Thymus (tissue), 11 donors: ENCODE results near the gene MAP1LC3B2. TPM values are rescaled to one million over a fixed set of nuclear protein-coding genes. Genes with fewer than 3 reads are reported as not detected.

Source experiments
- DNase-seq, 9 donors: peaks; one replicate each; pipeline ENCODE4 v3.0.0-alpha.2; 2013; ENCODE audit warnings: low spot score in 9 of 9, low read depth in 6 of 9, missing footprints in 1 of 9
- H3K27ac ChIP-seq, 2 donors: one replicate each; pipeline ENCODE4 v1.5.1; 2013; ENCODE audit warnings: control low read depth in 1 of 2, low read depth in 1 of 2, low read length in 1 of 2, mild to moderate bottlenecking in 1 of 2, moderate library complexity in 1 of 2
- H3K27me3 ChIP-seq, 2 donors: one replicate each; pipeline ENCODE4 v1.5.1; 2013; ENCODE audit warnings: low read length in 1 of 2; ENCODE audit not compliant: control insufficient read depth in 2 of 2, insufficient read depth in 1 of 2
- H3K36me3 ChIP-seq, 2 donors: one replicate each; pipeline ENCODE4 v1.5.1; 2013; ENCODE audit warnings: low read length in 1 of 2, mild to moderate bottlenecking in 1 of 2, moderate library complexity in 1 of 2; ENCODE audit not compliant: control insufficient read depth in 2 of 2, insufficient read depth in 2 of 2
- H3K4me1 ChIP-seq, 2 donors: one replicate each; pipeline ENCODE4 v1.5.1; 2013; ENCODE audit warnings: low read length in 2 of 2; ENCODE audit not compliant: control insufficient read depth in 2 of 2, insufficient read depth in 2 of 2
- H3K4me3 ChIP-seq, 2 donors: one replicate each; pipeline ENCODE4 v1.5.1; 2013; ENCODE audit warnings: low read length in 2 of 2, control low read depth in 1 of 2, mild to moderate bottlenecking in 1 of 2
- H3K9me3 ChIP-seq, 2 donors: one replicate each; pipeline ENCODE4 v1.5.1; 2013; ENCODE audit warnings: low read length in 1 of 2, mild to moderate bottlenecking in 1 of 2; ENCODE audit not compliant: control insufficient read depth in 2 of 2, insufficient read depth in 1 of 2
- WGBS: extraction: QIAGEN DNeasy Blood & Tissue Kit; methylation state at CpG from one replicate; pipeline ENCODE4 v1.1.7; 2013; 5-methylcytosine and 5-hydroxymethylcytosine counted together
- polyA plus RNA-seq: library from polyadenylated mRNA; stranded (reverse); fragments of 200-250 nt; gene quantifications from one replicate; pipeline ENCODE4 v1.2.3, GENCODE V29; 2013
- total RNA-seq: library from RNA; stranded (reverse); fragments of 120-200 nt; gene quantifications from one replicate; pipeline ENCODE4 v1.2.4, GENCODE V29; 2013
- donor health status: healthy.

Gene MAP1LC3B2
- total and polyA plus RNA-seq, 2 donors: 2.0 to 6.5 TPM

GRCh38 chr12:116613256-116613655 lies 54.1 kb downstream of the MAP1LC3B2 start:
- Histone ChIP-seq H3K27ac (no peak overlapping the region), H3K4me3 (no peak overlapping the region)
- WGBS: 99% methylated on average over 8 of the region's 8 CpGs

DNA sequence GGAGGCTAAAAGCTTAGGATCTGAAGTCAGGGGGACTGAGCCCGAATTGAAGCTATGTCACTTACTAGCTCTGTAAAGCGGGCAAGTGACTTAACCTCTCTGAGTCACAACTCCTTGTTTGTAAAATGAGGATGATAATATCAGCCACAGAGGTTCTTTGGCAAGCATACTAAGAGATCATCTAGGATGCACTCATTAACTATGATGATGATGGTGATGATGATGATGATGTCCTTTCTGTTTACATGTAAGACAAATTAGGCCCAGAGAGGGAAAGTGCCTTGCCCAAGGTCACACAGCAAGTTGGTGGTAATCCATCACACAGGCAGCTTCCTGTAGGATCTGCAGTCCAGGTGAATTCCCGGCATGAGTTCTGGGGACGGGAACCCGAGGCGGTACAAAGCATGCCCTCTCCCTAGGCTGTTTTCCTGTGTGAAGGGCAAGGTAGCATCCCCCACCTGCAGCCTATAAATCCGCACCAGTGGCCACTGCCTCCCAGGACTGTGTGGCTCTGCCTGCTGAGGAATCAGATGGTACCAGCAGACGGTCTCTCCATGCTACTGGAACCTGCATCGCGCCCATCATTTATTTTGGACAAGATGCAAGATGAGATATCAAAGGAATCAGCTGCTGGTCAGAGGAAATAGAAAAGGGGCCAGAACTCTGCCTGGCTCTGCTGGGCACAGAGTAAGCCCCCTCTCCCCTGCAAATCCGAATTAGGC lies 55.2 kb downstream of the MAP1LC3B2 start:
- Histone ChIP-seq H3K27me3 (no peaks in the 10 kb centered on the region), H3K36me3 (no peaks in the 10 kb centered on the region), H3K27ac (no peak overlapping the region), H3K4me3 (no peak overlapping the region), H3K9me3 (peaks cover 0 to 4% of the 10 kb centered on the region in 2 donors), H3K4me1 (peaks cover 2 to 6% of the 10 kb centered on the region in 2 donors)
- 97% methylated on average over 11 of the region's 11 CpGs for WGBS
- DNase-seq: no peak

More at GRCh38 chr12:116613256-116613655, 54.1 kb downstream of the MAP1LC3B2 start:
- Histone ChIP-seq H3K4me1 (peaks cover 2 to 11% of the 10 kb centered on the region in 2 donors), H3K27me3 (no peaks in the 10 kb centered on the region), H3K36me3 (no peaks in the 10 kb centered on the region), H3K9me3 (no peaks in the 10 kb centered on the region)
- DNase-seq: no peak

DNA sequence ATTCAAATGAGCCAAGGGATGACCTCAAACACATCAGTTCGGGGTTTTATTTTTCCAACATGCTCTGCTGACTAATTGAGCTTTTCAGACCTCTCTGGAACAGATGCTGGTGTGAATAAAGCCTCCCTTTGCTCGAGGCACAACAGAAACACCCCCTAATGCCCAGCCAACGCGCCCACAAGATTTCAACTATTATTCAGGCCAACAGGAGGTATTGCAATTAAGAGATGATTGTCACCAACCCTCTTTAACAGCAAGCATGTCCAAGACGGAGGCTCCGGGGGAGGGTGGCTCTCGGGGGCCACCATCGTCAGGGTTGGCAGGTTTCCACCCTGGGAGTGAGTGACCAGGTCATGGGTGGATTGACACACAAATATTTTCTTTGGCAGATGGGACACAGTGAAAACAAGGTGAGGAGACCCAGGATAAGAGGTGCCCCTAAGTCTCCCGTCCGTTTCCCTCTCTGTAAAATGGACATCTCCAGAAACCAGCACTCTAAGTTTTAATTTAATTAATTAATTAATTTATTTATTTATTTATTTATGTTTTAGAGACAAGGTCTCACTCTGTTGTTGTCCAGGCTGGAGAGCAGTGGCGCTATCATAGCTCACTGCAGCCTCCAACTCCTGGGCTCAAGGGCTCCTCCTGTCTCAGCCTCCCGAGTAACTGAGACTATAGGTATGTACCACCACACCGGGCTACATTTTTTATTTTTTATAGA lies 56.1 kb downstream of the MAP1LC3B2 start:
- Histone ChIP-seq H3K36me3 (no peaks in the 10 kb centered on the region), H3K27me3 (no peaks in the 10 kb centered on the region), H3K9me3 (peaks cover 0 to 4% of the 10 kb centered on the region in 2 donors), H3K4me1 (no peaks in the 10 kb centered on the region), H3K4me3 (no peak overlapping the region), H3K27ac (no peak overlapping the region)
- 95% methylated on average over 13 of the region's 13 CpGs for WGBS
- DNase-seq: no peak

DNA sequence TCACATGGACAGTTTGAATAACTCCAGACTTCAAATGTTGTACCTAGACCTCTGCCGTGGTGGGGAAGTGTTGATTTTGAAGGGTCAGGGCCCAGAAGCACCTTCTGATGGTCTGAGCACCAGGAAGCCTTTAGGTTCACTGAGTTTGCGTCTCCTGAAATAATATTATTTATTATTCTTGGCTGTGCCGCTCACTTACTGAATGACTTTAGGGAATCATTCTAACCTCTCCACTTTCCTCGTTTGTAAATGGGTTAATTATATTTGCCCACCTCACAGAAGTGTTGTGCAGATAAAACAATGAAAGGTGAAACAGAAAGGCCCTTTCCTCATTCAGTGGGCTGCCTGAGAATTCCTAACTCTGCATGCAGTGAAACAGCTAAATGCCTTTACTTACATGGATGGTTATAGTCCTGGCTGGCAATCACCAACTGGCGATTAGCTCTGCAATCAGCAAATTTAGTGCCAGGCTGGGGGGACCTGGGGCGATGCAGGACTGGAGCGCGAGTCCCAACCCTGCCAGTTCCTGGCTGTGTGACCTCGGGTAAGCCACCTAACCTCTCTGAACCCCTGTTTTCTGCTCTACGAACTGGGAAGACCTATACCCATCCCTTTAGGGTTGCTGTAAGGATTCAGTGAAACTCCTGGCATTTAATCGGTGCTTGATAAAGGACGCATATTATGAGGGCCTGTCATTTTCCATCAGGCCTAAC lies 57.5 kb downstream of the MAP1LC3B2 start:
- H3K36me3 ChIP-seq: no peaks in the 10 kb centered on the region

GRCh38 chr12:116619246-116619645 lies 60.1 kb downstream of the MAP1LC3B2 start:
- no peak for DNase-seq
- Histone ChIP-seq H3K27ac (no peak overlapping the region), H3K27me3 (no peaks in the 10 kb centered on the region), H3K9me3 (peaks cover 4 to 25% of the 10 kb centered on the region in 2 donors), H3K4me3 (no peak overlapping the region), H3K4me1 (peaks cover 0 to 3% of the 10 kb centered on the region in 2 donors), H3K36me3 (no peaks in the 10 kb centered on the region)
- WGBS: 90% methylated on average over 3 of the region's 3 CpGs

More for the DNA sequence above, 57.5 kb downstream of the MAP1LC3B2 start:
- no peak overlapping the region for H3K27ac ChIP-seq
- no peaks in the 10 kb centered on the region for H3K27me3 ChIP-seq
- peaks cover 0 to 4% of the 10 kb centered on the region in 2 donors for H3K9me3 ChIP-seq
- DNase-seq: no peak
- no peaks in the 10 kb centered on the region for H3K4me1 ChIP-seq
- H3K4me3 ChIP-seq: no peak overlapping the region
- WGBS: 98% methylated on average over 12 of the region's 12 CpGs

- DNase-seq: no peak
- peaks cover 4 to 26% of the 10 kb centered on the region in 2 donors for H3K9me3 ChIP-seq
- peaks cover 4 to 10% of the 10 kb centered on the region in 2 donors for H3K4me1 ChIP-seq
- H3K36me3 ChIP-seq: no peaks in the 10 kb centered on the region
- no peak overlapping the region for H3K4me3 ChIP-seq
- WGBS: 78% methylated on average over 3 of the region's 3 CpGs
- H3K27ac ChIP-seq: no peak overlapping the region
- no peaks in the 10 kb centered on the region for H3K27me3 ChIP-seq
Observed at GRCh38 chr12:116620124-116620491, 60.9 kb downstream of the MAP1LC3B2 start.

GRCh38 chr12:116620492-116621191 lies 61.5 kb downstream of the MAP1LC3B2 start:
- no peaks in the 10 kb centered on the region for H3K27me3 ChIP-seq
- H3K9me3 ChIP-seq: peaks cover 4 to 26% of the 10 kb centered on the region in 2 donors
- WGBS: 93% methylated on average over 16 of the region's 16 CpGs
- no peak for DNase-seq
- no peak overlapping the region for H3K4me3 ChIP-seq
- H3K36me3 ChIP-seq: no peaks in the 10 kb centered on the region
- H3K27ac ChIP-seq: no peak overlapping the region
- peaks cover 4 to 10% of the 10 kb centered on the region in 2 donors for H3K4me1 ChIP-seq

DNA sequence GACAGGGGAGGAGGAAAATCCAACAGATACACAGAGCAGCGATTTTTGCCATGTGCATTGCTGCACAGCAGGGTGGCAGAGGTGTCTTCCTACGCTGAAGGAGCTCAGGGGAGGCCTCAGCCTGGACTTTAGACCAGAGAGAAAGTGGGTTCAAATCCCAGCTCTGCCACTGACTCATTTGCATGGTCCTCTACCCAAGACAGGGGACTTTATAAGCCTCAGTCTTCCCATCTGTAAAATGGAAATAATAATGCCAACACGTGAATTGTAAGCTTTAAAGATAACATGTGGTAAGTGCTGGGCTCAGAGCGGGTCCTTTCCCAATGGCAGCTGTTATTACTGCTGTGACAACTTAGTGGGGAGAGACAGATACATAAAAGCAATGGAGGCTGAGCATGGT lies 62.0 kb downstream of the MAP1LC3B2 start:
- no peak for DNase-seq
- no peaks in the 10 kb centered on the region for H3K36me3 ChIP-seq
- peaks cover 4 to 10% of the 10 kb centered on the region in 2 donors for H3K4me1 ChIP-seq
- H3K9me3 ChIP-seq: peaks cover 4 to 26% of the 10 kb centered on the region in 2 donors
- no peak overlapping the region for H3K4me3 ChIP-seq
- 98% methylated on average over 4 of the region's 4 CpGs for WGBS
- H3K27ac ChIP-seq: no peak overlapping the region
- H3K27me3 ChIP-seq: no peaks in the 10 kb centered on the region
